ENCODE measurements around the gene GNAT1.
A peak's percentile ranks its signal among the peaks of the same experiment; 100 is the strongest.

Gene GNAT1

GRCh38 chr3:50235716-50236483, 44.5 kb downstream of the GNAT1 start, which contains the start of gene GNAI2:
Gene GNAI2 (plus strand): TSS chr3:50236204. CDS start chr3:50236336, 132 bp downstream.
- in situ Hi-C loops (cut with HindIII; ENCODE audit: low sequenced_read_pairs) = no loop called here
- TF ChIP-seq CTCF (IDR thresholded peaks at IDR 0.05; ENCODE audit: low read depth, low read length) = no peak
- H3K4me3 ChIP-seq (ENCODE audit: low read depth, low read length) = peak within 1 kb of the TSS; percentile 95
- DNase-seq (ENCODE audit: low read depth, low spot score) = peak; percentile 99

- in situ Hi-C loops (cut with HindIII; ENCODE audit: low sequenced_read_pairs) = no loop called here
- no peak for TF ChIP-seq CTCF (IDR thresholded peaks at IDR 0.05; ENCODE audit: low read depth, low read length)
- peak overlapping the region; percentile 95 for H3K4me3 ChIP-seq (ENCODE audit: low read depth, low read length)
- no peak for DNase-seq (ENCODE audit: low read depth, low spot score)
These were observed 45.2 kb downstream of the GNAT1 start for GRCh38 chr3:50236484-50237132.

GRCh38 chr3:50237133-50237651, 45.8 kb downstream of the GNAT1 start:
- in situ Hi-C loops (cut with HindIII; ENCODE audit: low sequenced_read_pairs) = no loop called here
- peak overlapping the region; percentile 95 for H3K4me3 ChIP-seq (ENCODE audit: low read depth, low read length)
- no peak for TF ChIP-seq CTCF (IDR thresholded peaks at IDR 0.05; ENCODE audit: low read depth, low read length)
- no peak for DNase-seq (ENCODE audit: low read depth, low spot score)

- peak overlapping the region; percentile 95 for H3K4me3 ChIP-seq (ENCODE audit: low read depth, low read length)
- DNase-seq (ENCODE audit: low read depth, low spot score) = peak; percentile 81
- TF ChIP-seq CTCF (IDR thresholded peaks at IDR 0.05; ENCODE audit: low read depth, low read length) = no peak
- in situ Hi-C loops (cut with HindIII; ENCODE audit: low sequenced_read_pairs) = no loop called here
These were observed 46.5 kb downstream of the GNAT1 start for GRCh38 chr3:50237754-50238548.

GRCh38 chr3:50238549-50239026, 47.2 kb downstream of the GNAT1 start:
- peak overlapping the region; percentile 95 for H3K4me3 ChIP-seq (ENCODE audit: low read depth, low read length)
- in situ Hi-C loops (cut with HindIII; ENCODE audit: low sequenced_read_pairs) = no loop called here
- peak; percentile 6 for TF ChIP-seq CTCF (IDR thresholded peaks at IDR 0.05; ENCODE audit: low read depth, low read length)
- DNase-seq (ENCODE audit: low read depth, low spot score) = no peak

GRCh38 chr3:50239649-50240048, 48.2 kb downstream of the GNAT1 start:
- no peak overlapping the region for H3K4me3 ChIP-seq (ENCODE audit: low read depth, low read length)
- in situ Hi-C loops (cut with HindIII; ENCODE audit: low sequenced_read_pairs) = no loop called here
- no peak for TF ChIP-seq CTCF (IDR thresholded peaks at IDR 0.05; ENCODE audit: low read depth, low read length)
- DNase-seq (ENCODE audit: low read depth, low spot score) = no peak

Data from astrocyte of the spinal cord (primary cell).